NCI-H774 (cell line): Measurements from ENCODE around the gene PDYN.

Source experiments
- DNase-seq: peaks from one replicate; lab custom pipeline; 2025; lab: John Stamatoyannopoulos, UW

PDYN gene

GRCh38 chr20:1994627-1995026 is 769 bp upstream of the PDYN start:
- DNase-seq: no peak

- no peak for DNase-seq
Measured at GRCh38 chr20:1992359-1993110, 1.3 kb downstream of the PDYN start.

- no peak for DNase-seq
Measured at GRCh38 chr20:1987826-1988225, 6.0 kb downstream of the PDYN start.

GRCh38 chr20:1983301-1983700 is 10.6 kb downstream of the PDYN start:
- DNase-seq: no peak

- DNase-seq: no peak
Measured at GRCh38 chr20:1982686-1983085, 11.2 kb downstream of the PDYN start.

GRCh38 chr20:1979106-1979778 is 14.6 kb downstream of the PDYN start:
- no peak for DNase-seq

- DNase-seq: no peak
Measured at GRCh38 chr20:1975291-1975690, 18.6 kb downstream of the PDYN start.

GRCh38 chr20:1973601-1974440 is 20.0 kb downstream of the PDYN start:
- DNase-seq: no peak

- no peak for DNase-seq
Measured at GRCh38 chr20:1971893-1972586, 21.8 kb downstream of the PDYN start.

GRCh38 chr20:1968964-1969363 is 24.9 kb downstream of the PDYN start:
- DNase-seq: no peak

- peak; percentile 7 for DNase-seq
Measured at GRCh38 chr20:1965520-1966351, 28.1 kb downstream of the PDYN start.

- no peak for DNase-seq
Measured at GRCh38 chr20:1964659-1965405, 29.0 kb downstream of the PDYN start.

- no peak for DNase-seq
Measured at GRCh38 chr20:1964061-1964460, 29.8 kb downstream of the PDYN start.

- no peak for DNase-seq
Measured at GRCh38 chr20:1961374-1961773, 32.5 kb downstream of the PDYN start.

- no peak for DNase-seq
Measured at GRCh38 chr20:1959156-1959555, 34.7 kb downstream of the PDYN start.

- no peak for DNase-seq
Measured at GRCh38 chr20:1958426-1958825, 35.4 kb downstream of the PDYN start.

GRCh38 chr20:1955217-1955616 is 38.6 kb downstream of the PDYN start:
- no peak for DNase-seq

- no peak for DNase-seq
Measured at GRCh38 chr20:1953621-1954020, 40.2 kb downstream of the PDYN start.

GRCh38 chr20:1952737-1953530 is 40.9 kb downstream of the PDYN start:
- no peak for DNase-seq
